SKM-1 treated with dmso at 0.1 percent for 144 hours (cell line): ENCODE results near the gene MYMX.

Experiments used
- DNase-seq: peaks from one replicate; lab custom pipeline; 2025; ENCODE audit not compliant: unreplicated experiment; lab: John Stamatoyannopoulos, UW

The MYMX gene

DNA sequence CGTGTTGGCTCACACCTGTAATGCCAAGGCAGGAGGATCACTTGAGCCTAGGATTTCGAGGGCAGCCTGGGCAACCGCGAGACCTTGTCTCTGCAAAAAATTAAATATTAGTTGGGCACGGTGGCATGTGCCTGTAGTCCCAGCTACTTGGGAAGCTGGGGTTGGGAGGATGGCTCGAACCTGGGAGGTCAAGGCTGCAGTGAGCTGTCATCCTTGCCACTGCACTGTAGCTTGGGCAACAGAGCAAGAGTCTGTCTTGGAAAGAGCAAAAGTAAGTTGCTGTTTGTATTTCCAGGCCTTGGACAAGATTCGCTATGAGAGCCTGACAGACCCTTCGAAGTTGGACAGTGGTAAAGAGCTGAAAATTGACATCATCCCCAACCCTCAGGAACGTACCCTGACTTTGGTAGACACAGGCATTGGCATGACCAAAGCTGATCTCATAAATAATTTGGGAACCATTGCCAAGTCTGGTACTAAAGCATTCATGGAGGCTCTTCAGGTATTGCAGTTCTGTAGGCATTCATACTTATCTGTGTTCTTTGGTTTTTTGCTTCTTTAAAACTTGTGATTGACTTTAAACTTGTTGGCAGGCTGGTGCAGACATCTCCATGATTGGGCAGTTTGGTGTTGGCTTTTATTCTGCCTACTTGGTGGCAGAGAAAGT, 32.5 kb downstream of the MYMX start:
- no peak for DNase-seq

GRCh38 chr6:44250067-44250717, 33.5 kb downstream of the MYMX start:
- DNase-seq = no peak

GRCh38 chr6:44250718-44251123, 34.0 kb downstream of the MYMX start:
- DNase-seq = no peak

GRCh38 chr6:44251576-44252524, 35.1 kb downstream of the MYMX start:
- no peak for DNase-seq

DNA sequence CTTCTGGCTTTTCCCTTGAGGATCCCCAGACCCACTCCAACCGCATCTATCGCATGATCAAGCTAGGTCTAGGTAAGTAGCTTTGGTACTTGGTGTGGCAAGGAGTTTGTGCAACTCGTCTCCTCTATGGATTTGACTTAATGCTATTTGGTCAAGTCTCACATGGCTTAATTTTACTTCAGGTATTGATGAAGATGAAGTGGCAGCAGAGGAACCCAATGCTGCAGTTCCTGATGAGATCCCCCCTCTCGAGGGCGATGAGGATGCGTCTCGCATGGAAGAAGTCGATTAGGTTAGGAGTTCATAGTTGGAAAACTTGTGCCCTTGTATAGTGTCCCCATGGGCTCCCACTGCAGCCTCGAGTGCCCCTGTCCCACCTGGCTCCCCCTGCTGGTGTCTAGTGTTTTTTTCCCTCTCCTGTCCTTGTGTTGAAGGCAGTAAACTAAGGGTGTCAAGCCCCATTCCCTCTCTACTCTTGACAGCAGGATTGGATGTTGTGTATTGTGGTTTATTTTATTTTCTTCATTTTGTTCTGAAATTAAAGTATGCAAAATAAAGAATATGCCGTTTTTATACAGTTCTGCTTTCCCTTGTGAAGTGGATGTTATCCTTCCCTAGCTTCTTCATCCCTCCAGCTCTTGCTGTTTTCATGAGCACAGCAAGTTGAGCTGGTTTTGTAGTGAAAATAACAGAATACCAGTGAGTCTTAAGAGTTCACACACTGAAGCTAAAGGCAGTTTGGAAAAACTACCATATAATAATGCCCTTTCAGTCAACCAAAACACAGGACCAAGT, 36.8 kb downstream of the MYMX start:
- DNase-seq = peak; percentile 19

GRCh38 chr6:44254191-44255104, 37.7 kb downstream of the MYMX start:
- DNase-seq = no peak

DNA sequence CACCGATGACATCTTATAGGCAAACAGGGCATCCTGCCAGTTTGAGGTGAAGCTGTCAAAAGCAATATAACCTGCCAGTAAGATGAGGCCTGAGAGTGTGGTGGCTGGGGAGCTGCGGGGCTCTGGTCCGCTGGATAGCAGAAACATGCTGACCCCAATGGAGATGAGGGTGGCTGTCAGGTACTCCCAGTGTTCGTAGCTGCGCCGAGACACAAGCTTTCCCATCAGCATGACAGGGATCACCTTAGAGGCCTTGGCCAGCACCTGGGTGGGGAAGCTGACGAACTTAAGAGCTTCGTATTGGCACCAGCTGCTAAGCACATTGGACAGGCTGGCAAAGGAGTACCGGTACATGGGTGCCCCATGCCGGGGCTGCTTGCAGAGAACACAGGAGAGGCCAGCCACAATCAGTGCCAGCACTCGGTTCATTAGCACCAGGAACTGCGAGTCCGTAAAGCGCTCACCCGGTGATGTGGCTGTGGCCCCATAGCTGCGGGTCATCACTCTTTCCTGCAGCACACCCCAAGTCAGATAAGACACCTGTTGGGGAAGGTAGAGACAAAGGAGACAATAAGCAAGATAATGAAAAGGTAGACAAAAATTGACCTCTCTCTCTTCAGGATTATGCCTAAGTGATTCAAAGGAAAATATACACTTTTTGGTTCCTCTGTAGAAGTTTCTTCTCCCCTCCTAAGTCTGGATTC, 38.5 kb downstream of the MYMX start:
- DNase-seq = no peak

DNA sequence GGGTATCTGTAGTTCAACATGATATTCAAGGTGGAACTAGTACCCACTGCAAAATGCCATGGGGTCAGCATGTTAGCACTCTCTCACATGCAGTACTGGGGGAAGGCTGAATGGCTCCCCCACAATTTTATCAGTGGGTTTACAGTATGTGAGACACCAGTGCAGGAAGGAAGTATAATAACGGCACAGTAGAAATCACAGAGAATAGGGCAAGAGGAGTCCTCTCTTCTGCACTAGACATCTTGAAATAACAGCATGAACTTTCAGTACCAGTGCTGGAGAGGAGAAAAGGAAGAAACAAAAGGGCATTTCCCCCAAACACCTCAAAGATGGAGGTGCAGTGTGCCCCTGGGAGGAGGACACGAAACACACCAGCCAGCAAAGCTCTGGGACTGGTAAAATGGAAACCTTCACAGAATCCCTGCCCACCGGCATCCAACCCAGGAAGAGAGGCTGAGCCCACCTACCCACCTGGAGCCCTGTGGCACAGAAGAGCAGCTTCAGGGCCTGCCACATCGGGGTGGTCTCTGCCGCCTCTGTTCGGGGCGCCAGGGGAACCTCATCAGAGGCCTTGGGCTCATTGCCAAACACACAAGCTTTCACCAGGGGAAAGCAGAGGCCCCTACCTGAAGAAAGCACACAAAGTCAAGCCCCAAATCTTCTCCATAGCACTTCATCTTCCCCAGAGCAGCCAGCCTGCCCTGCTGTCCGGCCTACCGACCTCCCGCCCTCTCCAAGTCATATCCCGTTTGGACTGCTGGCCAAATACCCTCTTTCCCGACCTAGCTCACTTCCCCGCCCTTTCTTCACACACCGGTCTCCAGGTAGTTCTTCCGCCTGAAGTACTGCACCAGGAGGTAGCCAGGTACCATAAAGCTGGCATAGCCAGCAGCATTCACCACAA, 39.4 kb downstream of the MYMX start:
- no peak for DNase-seq

- no peak for DNase-seq
These were observed 40.0 kb downstream of the MYMX start for GRCh38 chr6:44256775-44257024.

DNA sequence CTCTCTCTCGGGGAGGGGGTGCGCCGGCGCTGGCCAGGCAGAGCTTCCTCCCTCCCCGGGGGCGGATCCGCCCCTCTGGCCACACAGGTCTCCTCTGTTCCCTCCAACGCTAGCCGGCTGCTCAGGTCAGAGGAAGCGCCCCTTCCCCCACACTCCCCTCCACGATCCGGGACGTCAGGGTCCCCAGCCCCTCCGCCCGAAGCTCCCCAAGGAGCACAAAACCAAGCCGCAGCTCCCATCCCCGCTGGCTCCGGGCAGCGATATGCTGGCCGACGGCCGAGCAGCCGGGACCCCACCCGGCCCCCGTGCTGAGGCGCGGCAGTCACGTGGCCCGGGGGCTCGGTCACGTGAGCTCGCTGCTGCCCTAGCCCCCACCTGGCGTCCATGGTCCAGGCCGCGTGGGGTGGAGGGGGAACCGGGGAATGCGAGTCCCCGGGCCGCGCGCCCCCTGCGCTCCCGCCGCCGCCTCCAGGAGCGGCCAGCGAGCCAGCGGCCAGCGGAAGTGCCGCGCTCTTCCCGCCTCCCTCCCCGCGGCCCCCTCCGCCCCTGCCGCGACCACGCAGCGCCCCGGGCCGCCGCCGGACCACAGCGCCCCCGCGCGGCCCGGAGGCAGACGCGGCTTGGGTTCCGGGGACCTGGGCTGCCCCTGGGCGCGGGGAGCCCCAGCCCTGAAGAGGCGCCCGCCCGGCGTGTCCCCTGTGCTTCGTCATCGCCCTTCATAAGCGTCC, 40.5 kb downstream of the MYMX start, which contains the start of gene SLC35B2:
Gene SLC35B2 (minus strand): TSS at position 504 of the 728 bp plus-strand sequence. CDS start 118 bp downstream, at position 386.
- DNase-seq = peak; percentile 65

DNA sequence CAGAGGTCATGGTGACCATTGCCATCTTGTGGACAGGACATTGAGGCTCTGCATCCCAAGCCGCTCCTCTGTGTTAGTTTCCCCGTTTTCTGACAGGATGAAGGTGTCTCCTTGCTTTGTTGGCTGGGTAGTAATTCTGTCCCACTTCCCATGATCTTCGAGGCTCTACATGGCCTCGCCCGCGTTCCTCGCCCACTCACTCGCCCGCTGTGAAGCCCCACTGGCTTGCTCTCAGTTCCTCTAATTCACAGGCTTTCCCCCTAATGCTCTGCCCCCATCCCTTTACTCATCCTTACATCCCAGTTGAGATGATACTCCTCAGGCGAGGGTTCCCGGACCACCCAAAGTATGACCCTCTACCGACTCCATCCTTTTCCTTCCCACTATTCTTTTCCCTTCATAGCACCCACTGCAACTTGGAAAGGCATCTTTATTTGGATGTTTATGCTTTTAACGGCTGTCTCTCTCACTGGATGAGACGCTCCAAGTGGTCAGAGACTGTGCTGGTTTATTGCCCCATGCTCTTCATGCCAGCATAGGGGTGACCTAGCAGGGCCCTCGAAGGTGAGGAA, 41.1 kb downstream of the MYMX start:
- no peak for DNase-seq

GRCh38 chr6:44258325-44258863, 41.7 kb downstream of the MYMX start:
- DNase-seq = no peak

DNA sequence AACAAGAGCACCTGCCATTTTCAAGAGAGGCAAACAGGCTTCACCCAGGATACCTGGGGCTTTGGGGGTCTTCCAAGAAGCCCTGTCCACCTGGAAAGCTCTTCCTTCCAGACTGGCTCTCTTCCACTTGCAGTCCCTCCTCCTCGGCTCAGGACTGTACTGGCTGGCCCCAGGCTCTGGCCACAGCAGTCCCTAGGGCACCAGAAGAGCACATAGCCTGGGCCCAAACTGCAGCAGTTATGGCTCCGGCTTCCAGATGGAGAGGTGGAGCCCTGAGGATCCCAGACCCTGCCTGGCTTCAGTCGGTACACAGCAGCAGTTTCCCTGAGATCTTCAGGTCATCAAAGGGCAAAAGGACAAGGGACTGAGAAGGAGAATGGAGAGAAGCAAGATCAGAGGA, 42.2 kb downstream of the MYMX start:
- DNase-seq = no peak

- DNase-seq = no peak
These were observed 43.3 kb downstream of the MYMX start for GRCh38 chr6:44260011-44260410.

DNA sequence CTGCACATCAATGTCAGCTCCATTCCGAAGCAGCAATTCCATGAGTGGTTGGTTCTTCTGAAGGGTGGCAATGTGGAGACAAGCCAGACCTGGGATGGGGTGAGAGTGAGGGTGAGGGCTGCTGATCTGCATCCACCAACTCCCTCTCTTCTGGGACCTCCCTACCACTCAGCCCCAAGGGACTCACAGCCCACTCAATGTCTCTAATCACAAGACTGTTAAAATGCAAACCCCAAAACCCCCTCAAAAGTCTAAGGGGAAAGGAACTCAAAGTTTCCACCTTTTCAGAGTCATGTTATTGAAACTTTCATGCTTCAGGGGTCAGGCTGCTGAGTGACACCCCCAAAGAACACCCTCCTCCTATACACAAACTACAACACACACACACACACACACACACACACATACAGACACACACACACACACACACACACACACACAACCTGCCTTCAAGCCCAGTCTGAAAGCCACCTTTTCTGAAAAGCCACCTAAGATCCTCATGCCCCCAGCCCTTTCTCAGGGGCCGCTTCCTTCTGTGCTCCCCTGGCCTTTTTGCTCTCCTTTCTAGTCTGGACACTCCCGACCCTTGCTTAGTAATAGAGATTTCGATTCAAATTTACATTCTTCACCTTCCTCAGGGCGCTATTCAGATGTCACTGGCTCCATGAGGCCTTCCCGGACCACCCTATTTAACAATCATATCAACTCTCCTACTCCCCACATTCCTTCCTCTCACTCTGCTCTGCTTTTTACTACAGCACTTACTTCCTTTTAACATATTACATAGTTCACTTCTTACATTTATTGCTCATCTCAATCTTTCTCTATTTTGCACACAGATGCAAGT, 43.9 kb downstream of the MYMX start:
- DNase-seq = no peak

DNA sequence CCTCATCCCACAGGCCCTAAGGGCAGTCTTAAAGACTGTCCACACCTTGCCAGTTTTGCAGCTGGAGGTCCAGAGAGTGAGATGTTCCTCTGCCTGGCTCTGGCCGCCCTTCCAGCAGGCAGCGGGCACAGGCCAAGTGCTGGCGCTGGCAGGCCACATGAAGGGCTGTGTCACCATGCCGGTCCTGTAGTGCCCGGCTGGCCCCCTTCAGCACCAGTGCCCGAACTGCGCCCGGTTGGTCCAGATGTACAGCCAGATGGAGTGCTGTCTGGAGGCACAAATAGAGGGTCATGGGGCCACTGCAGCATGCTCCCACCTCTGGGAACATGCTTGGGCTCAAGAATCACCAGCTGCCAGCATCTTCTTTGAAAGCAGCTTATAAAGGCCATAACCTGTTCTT, 44.9 kb downstream of the MYMX start:
- no peak for DNase-seq
